ENCODE measurements around the gene OSBPL8.
"Not testable (repeated sequence)": the region's sequence is repeated elsewhere in the genome, so short reads cannot be mapped to it uniquely, and the experiment has no call there.

Gene OSBPL8

GRCh38 chr12:76422154-76422542, 137.4 kb downstream of the OSBPL8 start:
- DNase-seq (ENCODE audit: low read depth): no peak

GRCh38 chr12:76421046-76421445, 138.5 kb downstream of the OSBPL8 start:
- DNase-seq (ENCODE audit: low read depth): no peak

GRCh38 chr12:76420222-76420621, 139.3 kb downstream of the OSBPL8 start:
- DNase-seq (ENCODE audit: low read depth): no peak

- no peak for DNase-seq (ENCODE audit: low read depth)
These were observed 142.5 kb downstream of the OSBPL8 start for GRCh38 chr12:76417116-76417515.

GRCh38 chr12:76413121-76413520, 146.4 kb downstream of the OSBPL8 start:
- no peak for DNase-seq (ENCODE audit: low read depth)

- DNase-seq (ENCODE audit: low read depth): no peak
These were observed 148.8 kb downstream of the OSBPL8 start for GRCh38 chr12:76410781-76411180.

- no peak for DNase-seq (ENCODE audit: low read depth)
These were observed 149.2 kb downstream of the OSBPL8 start for GRCh38 chr12:76410371-76410770.

GRCh38 chr12:76409074-76409473, 150.5 kb downstream of the OSBPL8 start:
- DNase-seq (ENCODE audit: low read depth): no peak

GRCh38 chr12:76407710-76408109, 151.9 kb downstream of the OSBPL8 start:
- DNase-seq (ENCODE audit: low read depth): no peak

GRCh38 chr12:76402259-76402658, 157.3 kb downstream of the OSBPL8 start:
- no peak for DNase-seq (ENCODE audit: low read depth)

GRCh38 chr12:76400136-76400535, 159.4 kb downstream of the OSBPL8 start:
- DNase-seq (ENCODE audit: low read depth): no peak

GRCh38 chr12:76399040-76399439, 160.5 kb downstream of the OSBPL8 start:
- DNase-seq (ENCODE audit: low read depth): no peak

GRCh38 chr12:76398106-76398505, 161.5 kb downstream of the OSBPL8 start:
- DNase-seq (ENCODE audit: low read depth): no peak

GRCh38 chr12:76391461-76391860, 168.1 kb downstream of the OSBPL8 start:
- DNase-seq (ENCODE audit: low read depth): no peak

GRCh38 chr12:76387614-76388013, 172.0 kb downstream of the OSBPL8 start:
- no peak for DNase-seq (ENCODE audit: low read depth)

- no peak for DNase-seq (ENCODE audit: low read depth)
These were observed 175.0 kb downstream of the OSBPL8 start for GRCh38 chr12:76384560-76384959.

- no peak for DNase-seq (ENCODE audit: low read depth)
These were observed 175.6 kb downstream of the OSBPL8 start for GRCh38 chr12:76383988-76384387.

GRCh38 chr12:76379261-76379660, 180.3 kb downstream of the OSBPL8 start:
- DNase-seq (ENCODE audit: low read depth): no peak

GRCh38 chr12:76376876-76377275, 182.7 kb downstream of the OSBPL8 start:
- not testable (repeated sequence) for DNase-seq (ENCODE audit: low read depth)

GRCh38 chr12:76375939-76376338, 183.6 kb downstream of the OSBPL8 start:
- no peak for DNase-seq (ENCODE audit: low read depth)

GRCh38 chr12:76375470-76375869, 184.1 kb downstream of the OSBPL8 start:
- DNase-seq (ENCODE audit: low read depth): no peak

- DNase-seq (ENCODE audit: low read depth): no peak
These were observed 185.1 kb downstream of the OSBPL8 start for GRCh38 chr12:76374386-76375020.

- DNase-seq (ENCODE audit: low read depth): no peak
These were observed 191.3 kb downstream of the OSBPL8 start for GRCh38 chr12:76368230-76368629.

GRCh38 chr12:76366163-76366562, 193.4 kb downstream of the OSBPL8 start:
- DNase-seq (ENCODE audit: low read depth): no peak

All from T follicular helper cell (primary cell).